Hair follicular keratinocyte (primary cell): Measurements from ENCODE around the gene FAM111A. TPM values are rescaled to one million over a fixed set of nuclear protein-coding genes. Genes with fewer than 3 reads are reported as not detected.

Experiments used
- total RNA-seq: library from RNA; depleted of rRNA; stranded (reverse); fragments of >200 nt; gene quantifications from 2 replicates; pipeline ENCODE4 v1.2.3, GENCODE V29; 2015

FAM111A gene, protein sequence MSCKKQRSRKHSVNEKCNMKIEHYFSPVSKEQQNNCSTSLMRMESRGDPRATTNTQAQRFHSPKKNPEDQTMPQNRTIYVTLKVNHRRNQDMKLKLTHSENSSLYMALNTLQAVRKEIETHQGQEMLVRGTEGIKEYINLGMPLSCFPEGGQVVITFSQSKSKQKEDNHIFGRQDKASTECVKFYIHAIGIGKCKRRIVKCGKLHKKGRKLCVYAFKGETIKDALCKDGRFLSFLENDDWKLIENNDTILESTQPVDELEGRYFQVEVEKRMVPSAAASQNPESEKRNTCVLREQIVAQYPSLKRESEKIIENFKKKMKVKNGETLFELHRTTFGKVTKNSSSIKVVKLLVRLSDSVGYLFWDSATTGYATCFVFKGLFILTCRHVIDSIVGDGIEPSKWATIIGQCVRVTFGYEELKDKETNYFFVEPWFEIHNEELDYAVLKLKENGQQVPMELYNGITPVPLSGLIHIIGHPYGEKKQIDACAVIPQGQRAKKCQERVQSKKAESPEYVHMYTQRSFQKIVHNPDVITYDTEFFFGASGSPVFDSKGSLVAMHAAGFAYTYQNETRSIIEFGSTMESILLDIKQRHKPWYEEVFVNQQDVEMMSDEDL
- 11.5 and 23.6 TPM in 2 replicates for total RNA-seq

DNA sequence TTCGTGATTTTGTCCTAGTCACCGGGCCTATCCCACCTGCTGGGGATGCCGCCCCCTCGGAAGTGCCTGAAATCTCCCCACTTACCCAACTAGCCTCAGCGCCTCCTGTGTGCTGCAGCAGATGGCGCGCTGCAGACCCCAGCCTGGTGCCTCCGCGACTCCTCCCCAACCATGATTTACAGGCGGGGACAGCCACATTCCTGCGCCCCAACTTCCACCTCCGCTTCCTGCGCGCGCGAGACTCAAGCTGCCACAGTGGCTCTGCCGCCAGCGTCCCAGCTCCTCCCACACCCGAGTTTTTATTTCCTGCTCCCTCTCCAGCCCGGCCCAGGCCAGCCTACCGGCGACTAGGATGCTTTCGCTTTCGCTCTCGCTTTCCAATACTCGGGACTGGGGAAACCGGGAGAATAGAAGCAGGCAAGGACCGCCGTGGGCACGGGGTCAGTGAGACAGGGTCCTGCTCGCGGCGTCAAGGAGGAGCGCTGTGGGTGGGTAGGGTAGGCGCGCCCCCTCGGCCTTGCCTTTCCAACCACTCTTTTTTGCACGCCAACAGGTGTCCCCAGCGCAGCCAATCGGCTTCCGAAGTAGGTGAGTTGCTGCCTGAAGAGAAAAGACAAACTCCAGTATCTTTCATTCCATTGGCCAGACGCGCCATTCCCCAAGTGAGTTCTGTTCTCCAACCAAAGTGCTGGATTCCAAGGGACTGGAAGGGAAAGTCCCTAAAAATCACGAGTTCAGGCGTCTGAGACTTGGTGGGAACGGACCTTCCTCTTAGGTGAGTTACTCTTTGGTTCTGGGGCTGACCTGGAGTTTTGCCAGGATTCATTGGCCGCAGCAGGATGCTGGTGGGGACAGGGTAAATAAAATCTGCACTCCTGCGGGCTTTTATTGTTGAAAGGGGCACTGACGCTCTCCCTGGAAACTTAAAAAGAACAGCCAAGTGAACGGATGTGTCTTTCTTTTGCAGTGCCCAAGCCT lies at the start of gene FAM111A:
Gene FAM111A, plus strand, starts transcription at position 327 of the 978 bp plus-strand sequence. CDS start 6,017 bp downstream, outside the sequence.

DNA sequence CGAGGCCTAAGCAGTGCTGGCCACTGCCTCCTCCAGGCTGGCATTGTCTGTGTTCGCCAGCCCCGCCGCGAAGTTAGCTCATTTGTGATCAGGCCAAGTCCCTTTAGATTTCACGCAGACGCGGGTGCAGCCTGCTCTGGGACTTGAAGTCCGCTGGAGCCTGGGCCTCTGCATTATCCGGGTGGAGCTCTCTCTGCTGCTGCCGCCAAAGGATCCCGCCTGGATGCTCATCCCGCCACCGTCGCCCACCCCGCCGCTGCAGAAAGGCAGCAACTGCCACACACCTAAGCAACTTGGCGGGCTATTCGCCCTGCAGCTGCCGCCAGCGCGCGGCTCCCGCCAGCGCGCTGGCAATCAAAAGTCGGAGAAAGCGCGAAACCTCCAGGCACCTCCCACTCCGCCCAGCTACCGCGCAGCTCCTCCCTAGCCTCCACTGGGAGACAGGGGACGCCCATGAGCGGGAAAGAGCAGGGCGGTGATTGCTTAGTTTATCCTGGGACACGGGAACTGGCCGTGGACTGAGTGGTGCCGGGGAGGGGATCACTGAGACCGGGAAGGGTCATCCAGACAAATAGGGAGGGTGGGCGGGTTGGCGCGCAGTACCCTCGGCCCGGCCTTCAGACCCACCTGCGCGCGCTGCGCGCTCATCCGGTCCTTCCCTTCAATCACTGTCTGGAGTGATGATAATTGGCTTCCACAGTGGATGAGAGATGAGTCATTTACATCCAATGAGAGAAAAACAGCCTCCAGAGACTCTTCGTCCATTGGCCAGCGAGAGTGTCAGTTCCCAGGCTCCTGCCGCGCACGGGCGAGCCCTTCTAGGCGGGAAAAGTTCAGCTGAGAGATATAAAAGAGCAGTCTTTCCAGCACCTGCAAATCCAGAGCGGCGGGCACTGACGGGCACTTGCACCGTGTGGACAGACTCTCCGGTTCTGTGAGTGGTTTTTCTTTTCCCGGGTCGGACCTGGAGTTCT lies 36.0 kb upstream of the FAM111A start, which contains the start of gene FAM111B:
Gene FAM111B, plus strand, starts transcription at position 875 of the 974 bp plus-strand sequence. CDS start 2,389 bp downstream, outside the sequence.

DNA sequence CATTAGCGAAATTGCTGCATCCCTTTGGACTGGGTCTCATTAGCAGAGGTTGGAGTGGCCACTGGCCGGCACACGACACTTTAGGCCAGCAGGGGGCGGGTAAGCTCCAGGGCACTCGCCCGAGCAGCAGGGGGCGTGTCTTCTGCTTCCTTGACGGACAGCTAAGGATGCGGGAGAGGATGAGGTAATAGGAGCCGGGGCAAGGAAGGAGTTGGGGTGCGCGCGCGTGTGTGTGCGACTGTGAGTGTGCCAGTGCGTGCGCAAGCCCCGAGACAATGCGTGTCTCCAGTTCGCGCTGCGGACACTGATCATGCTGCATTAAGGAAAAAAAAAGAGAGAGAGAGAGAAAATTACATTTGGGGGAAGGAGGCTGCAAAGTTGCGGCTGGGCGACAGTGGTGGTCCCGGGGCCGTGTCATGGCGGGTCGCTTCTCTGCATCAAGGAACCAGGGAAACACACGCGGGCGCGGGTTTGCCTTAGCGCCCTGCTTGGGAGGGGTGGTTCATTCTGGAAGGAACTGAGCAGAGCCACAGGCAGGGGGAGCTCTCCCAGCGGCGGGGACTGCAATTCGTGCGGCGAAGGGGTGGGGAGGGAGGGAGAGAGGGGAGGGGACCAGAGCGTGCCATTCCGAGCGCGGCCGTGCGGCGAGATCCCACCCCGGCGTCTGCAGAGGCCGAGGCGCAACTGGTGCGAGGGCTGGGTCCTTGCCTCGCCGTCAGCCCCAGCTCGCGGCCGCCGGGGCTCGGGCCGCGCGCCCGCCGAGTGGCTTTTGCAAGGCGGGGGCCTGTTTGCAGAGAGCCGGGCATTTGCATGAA lies 29.1 kb downstream of the FAM111A start, which contains the start of gene DTX4:
Gene DTX4, plus strand, starts transcription at position 625 of the 815 bp plus-strand sequence. CDS start 464 bp downstream, outside the sequence.

Other genes starting within 250 kb of the FAM111A start
- 0.16 and 0.19 TPM in 2 replicates for gene GLYATL1, start 203.4 kb upstream of the FAM111A start, total RNA-seq
- gene GLYATL1B, start 56.5 kb upstream of the FAM111A start, total RNA-seq = not detected in 2 replicates
- gene FAM111B, start 35.6 kb upstream of the FAM111A start, total RNA-seq = 2.3 and 10.9 TPM in 2 replicates
- 5.9 TPM in 2 replicates for gene DTX4, start 29.3 kb downstream of the FAM111A start, total RNA-seq
- not detected in 2 replicates for gene MPEG1, start 70.1 kb downstream of the FAM111A start, total RNA-seq
- not detected in 2 replicates for gene OR5AN1, start 216.0 kb downstream of the FAM111A start, total RNA-seq